H54 (cell line): ENCODE results near the gene CFAP61.

Source experiments
- DNase-seq: peaks from one replicate; pipeline ENCODE4 v3.0.0; 2011; ENCODE audit warnings: low spot score, mixed read lengths; ENCODE audit not compliant: insufficient read length
- FAIRE-seq: peaks from 3 replicates; lab custom pipeline; 2011; peaks lifted over from hg19 to GRCh38; lab: Jason Lieb, UNC
- POLR2A ChIP-seq: IDR thresholded peaks from 2 replicates; pipeline ENCODE4 v1.6.1; 2011; ENCODE audit warnings: low read depth, mild to moderate bottlenecking, low read length

Gene CFAP61

DNA sequence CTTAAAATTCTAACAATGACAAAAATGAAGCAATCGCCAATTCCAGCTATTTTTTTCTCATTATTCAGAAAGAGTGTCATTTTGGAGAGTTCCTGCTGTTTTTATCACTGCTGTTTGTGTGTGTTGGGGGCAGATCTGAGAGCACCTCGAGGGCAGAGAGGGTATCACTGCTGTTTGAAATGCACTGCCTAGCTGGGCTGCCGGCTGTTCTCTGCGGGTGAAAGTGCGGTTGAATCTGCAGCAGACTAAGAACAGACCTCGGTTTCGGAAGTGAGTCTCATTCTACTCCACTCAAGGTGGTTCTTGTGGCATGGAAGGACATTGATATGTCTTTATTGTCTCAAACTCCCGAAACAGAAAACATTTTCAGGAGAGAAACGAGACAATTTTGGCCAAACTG, 333.9 kb downstream of the CFAP61 start:
- DNase-seq (no peak), FAIRE-seq (no peak)
- no peak for TF ChIP-seq POLR2A

DNA sequence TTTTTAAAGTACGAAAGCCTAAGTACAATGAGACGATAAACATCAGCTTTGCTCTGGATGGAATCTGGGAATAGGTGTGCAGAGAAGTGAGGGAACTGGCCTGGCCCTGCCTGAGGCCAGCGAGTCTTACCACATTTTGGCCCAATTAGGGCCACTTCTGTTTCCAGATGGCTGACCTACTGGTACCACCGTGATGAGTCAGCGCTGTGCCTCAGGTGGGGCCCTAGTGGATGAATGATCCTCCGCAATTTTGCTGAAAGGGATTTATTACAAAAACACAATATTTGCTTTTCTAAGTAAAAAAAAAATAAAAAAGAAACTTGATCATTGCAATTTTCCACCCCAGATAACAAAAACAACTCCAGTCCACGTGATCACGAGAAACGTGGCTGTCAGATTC, 338.1 kb downstream of the CFAP61 start:
- DNase-seq (no peak), FAIRE-seq (no peak)
- no peak for TF ChIP-seq POLR2A

DNA sequence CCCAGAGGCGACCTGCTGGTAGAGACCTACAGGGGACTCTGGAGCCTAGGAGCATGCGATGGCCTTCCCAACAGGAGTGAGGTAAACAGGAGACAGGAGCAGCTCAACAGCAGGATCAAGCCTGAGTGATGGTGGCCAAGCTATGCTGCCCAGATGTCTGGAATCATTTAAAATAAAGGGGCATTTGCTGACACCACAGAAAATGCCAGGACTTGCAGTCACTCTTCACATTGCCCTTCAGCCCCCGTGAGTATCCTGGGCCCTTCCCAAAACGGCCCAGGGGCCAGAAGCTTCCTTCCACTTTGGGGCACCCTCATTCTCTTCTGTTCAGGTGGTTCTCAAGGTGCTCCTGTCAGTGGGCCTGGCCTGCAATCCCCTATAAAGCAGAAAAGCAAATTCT, 338.8 kb downstream of the CFAP61 start:
- FAIRE-seq (no peak), DNase-seq (no peak)
- no peak for TF ChIP-seq POLR2A

DNA sequence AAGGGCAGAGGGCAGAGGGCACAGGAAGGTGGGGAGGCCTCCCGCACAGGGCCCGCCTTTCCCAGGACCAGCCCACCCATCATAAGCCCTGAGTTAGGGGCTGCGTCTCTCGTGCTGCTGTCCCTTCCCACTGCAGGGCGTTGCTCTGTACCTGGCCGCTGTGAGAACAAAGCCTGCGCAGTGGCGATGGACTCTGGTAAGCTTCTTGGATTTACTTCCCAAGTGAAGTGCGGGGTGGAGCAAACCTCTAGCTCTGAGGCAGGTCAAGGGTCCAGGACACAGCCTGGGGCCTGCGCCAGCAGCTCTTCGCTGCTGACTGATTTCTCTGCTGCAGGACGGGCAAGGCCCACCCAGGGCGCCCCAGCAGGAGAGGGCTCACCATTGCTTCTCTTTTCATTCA, 339.4 kb downstream of the CFAP61 start:
- FAIRE-seq: no peak
- no peak for TF ChIP-seq POLR2A
- DNase-seq: no peak

DNA sequence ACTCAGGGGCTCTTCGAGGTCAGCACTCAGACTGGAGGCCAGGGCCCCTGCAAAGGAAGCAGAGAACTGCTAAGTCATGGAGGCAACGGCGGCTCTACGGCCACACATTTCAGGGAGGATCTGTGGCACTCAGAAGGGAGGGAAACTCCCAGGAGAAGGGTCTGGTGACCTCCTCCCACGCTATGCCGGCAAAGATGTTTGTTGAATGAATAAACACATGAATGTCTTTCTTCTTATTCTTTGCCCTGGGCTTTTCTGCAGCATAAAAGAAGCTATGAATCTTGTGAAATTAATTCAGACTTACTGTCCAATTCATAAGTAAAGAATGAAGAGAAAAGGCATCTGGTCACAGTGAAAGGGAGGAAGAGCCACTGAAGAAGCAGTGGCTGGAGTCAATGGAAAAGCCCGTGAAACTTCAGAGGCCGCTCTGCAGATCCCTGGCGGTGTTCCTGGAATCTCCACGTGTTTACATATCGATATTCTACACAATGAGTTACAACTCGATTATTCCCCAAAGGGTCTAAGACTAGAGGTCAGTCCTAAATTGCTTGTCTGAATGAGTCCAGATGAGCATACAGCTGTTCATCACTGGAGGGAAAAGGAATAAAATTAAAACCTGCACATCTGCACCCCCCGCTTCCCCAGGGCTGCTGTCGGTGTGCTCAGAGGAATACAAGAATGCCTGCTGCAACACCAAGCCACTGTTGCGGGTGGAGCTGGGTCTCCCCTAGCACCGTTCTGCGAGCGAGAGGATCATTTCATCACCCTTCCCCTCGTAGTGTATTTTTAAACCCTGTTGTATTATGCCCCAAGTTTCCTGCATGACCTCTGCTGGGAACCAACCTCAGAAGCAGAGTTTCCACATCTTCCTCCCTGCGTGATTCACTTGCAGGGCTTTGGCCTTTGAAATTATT, 341.1 kb downstream of the CFAP61 start:
- TF ChIP-seq POLR2A: no peak
- FAIRE-seq (no peak), DNase-seq (no peak)

DNA sequence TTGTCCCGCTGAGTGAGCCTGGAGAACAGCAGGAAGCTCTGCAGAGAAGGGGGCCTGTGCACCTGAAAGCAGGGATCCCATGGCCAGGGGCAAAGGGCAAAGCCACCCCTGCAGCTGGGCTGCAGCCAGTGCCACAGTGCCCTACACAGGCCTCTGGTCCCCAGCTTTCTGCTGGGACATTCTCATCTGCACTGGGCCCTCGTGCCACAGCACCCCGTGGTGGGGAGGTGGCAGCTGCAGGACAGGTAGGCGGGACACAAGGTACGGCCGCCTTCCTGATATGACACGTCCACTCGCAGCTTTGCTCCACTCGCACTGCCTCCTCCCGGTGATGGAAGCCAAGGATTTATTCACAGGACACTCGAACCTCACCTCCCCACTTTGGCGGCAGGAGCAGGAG, 342.8 kb downstream of the CFAP61 start:
- TF ChIP-seq POLR2A: no peak
- FAIRE-seq (no peak), DNase-seq (no peak)

DNA sequence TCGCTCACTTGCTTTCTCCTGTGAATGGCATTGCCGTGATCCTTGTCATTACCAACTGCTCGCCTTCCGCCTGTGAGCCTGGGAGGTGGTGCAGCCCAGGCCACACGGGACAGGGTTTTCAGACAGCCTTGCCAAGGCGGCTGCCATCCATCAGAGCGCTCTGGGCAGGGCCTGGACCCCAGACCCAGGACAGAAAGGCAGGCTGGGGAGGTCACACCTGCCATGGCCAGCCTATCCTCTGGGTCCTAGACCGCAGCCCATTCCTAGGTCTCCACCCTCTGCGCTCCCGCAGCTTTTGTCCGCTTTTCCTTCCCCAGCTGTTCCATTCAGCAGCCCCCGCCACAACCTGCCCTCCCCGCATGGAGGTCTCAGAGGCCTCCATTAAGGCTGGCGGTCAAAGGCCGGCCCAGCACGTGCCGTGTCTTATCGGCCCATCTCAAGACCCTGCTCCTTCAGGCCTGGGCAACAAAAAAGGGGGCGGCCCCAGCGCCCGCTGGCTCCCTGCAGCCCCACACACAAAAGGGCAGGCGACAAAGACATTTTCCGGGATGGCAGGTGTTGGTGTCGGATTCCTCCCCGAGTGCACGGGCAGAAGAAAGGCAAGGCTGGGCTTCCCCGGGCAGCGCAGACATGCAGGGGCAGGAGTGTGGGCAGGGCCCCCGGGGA, 343.7 kb downstream of the CFAP61 start:
- TF ChIP-seq POLR2A: no peak
- no peak for DNase-seq
- no peak for FAIRE-seq

DNA sequence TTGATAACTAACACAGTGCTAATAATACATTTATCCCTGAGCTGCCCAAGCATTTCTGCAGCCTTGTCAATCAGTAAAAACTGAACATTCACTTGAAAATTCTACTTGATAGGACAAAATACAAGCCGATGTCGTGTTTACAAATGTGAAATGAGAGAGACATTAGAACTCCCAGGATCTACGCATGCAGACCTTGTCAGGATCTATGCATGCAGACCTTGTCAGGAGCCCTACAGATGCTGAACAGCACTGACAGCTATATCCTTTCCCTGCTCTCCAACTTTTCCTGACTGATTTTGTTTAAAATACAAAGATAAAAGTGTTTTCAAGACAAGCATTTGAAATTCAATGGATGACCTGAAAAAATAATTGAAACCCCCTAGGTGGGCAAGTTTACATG, 344.5 kb downstream of the CFAP61 start:
- FAIRE-seq: no peak
- no peak for DNase-seq
- TF ChIP-seq POLR2A: no peak

DNA sequence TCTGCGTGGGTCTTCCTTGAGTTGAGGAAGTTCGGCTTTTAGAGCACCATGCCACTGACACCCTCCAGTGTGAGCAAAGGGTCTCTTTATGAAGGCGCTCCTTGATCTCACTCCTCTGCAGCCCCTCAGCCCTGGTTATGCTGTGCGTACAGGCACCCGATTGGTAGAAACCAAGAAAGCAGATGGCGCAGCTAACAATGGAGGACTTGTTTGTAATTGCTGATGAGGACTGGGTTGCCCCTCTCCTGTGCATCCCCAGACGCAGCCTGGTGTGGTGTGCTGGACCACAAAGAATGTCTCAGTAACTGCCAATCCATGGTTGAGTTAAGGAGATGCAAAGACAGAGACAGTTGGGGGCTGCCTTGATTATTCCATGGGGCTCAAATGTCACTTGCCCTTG, 345.8 kb downstream of the CFAP61 start:
- no peak for DNase-seq
- no peak for TF ChIP-seq POLR2A
- FAIRE-seq: no peak

DNA sequence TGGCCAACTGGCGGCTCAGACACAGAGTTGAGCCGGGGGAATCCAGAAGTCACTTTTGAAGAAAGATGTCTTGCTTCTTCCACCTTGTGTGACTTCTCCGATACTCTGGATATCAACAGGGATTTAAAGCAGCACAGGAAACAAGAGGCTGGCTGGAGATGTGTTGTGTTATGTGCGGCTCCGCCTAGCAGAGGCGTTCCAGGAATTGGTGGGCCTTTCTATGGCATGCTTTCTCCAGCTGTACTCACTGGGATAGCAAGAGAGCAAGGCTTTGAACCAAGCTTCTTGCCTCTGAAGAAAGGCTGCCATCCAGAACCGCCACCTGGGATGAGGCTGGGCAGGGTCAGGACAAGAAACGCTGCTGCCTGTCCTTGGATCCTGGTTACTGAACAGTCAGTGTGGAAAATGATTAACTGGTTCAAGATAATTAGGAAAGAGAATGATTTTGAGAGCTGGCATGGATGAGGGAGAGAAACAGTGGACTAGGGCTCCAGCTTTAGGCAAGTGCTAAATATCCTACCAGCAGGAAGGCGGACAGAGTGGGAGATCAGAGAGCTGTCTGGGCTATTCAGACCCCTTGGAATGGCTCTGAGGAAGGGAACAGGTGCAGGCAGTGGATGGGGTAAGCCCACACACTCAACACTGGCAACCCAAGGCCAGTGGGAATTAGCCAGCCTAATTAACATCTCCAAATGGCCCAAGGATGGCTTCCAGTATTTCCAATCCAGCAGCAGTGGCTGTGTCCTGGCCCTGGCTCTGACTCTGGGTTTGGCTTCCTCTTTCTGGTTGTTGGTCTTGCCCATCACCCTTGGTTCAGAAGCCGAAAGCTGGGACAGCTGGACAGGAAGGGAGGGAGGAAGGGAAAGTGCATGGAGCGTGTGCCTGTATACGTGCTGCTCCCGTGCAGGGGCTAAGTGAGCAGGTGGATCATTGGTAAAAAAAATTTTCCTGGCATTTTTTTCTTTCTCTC, 347.5 kb downstream of the CFAP61 start:
- DNase-seq: no peak

DNA sequence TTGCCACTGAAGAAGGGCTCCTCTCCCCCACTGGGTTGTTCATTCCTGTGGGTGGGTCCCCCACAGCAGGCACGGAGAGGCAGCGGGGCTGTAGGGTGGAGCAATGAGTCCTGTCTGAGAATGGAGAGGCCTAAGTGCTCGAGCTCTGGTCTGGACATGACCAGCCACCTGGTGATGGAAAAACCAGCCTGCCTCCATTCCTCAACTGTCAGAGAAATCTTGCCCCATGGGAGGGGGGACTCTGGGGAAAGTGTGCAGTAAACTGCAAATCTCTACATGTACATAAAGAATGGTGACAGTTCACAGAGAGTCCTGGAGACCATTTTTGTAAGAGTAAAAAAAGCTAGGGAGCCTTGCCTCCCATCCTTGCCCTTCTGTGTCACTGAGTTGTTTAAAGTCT, 349.7 kb downstream of the CFAP61 start:
- no peak for TF ChIP-seq POLR2A
- DNase-seq (no peak), FAIRE-seq (no peak)

More for the DNA sequence above, 347.5 kb downstream of the CFAP61 start:
- TF ChIP-seq POLR2A: no peak
- no peak for FAIRE-seq

DNA sequence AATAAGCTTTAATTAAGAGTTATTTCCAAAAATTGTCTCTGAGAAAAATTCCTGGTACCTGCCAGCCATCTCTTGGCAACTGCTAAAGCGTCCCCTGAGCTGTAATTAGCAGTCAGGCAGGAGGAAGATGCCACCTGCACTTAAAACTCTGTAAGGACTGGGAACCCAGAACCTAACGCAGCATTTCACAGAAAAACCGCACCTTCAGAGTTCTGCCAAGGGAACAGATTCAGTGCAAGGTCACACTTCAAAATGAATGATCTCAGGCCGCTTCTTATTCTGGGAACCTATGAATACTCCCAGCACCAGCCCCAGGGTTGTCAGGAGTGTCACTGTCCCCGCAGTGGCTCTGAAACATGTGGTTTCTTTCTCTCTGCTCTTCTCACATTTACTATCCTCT, 352.3 kb downstream of the CFAP61 start:
- no peak for FAIRE-seq
- TF ChIP-seq POLR2A: no peak
- DNase-seq: no peak

DNA sequence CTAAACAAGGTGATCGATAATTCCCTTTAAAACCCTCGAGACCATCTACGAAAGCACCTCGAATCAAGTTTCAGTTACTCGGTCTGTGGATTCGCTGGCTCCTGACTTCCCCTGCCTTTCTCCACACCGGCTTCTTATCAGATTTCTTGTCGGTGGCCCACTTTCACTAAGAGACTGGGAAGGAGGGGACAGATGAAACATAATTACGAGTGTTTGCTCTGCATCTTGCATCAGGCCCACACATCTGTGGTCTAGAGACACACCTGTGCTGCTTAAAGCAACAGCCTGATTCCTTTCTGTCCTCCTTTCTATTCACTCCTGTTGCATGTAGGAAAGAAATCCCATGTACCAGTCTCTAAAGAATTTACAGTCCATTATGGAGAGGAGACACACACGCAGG, 353.3 kb downstream of the CFAP61 start:
- no peak for FAIRE-seq
- DNase-seq: no peak
- no peak for TF ChIP-seq POLR2A
